Measurements from ENCODE around the gene LHX3.

Gene LHX3

DNA sequence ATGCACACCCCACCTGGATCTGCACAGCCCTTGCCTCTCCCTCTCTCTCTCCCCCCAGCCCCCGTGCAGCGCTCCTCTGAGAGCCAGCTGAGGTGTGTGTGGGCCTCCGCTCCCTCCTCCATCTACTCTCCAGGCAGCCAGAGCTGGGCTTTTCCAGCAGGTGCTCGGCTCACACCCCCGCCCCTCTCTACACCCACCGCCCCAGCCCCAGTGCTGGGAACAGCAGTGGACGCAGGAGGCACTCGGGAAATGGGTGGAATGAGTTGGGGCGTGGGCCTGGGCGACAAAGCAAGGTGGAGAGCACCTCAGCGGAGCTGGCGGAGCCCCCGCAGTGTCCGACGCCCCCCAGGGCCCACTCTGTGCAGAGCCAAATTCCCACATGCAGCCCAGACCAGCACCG is 13.3 kb upstream of the LHX3 start:
- H3K4me3 ChIP-seq (ENCODE audit: low read length), result no peak overlapping the region
- no peak for DNase-seq (ENCODE audit: low read depth)
- TF ChIP-seq, protein P1, sequence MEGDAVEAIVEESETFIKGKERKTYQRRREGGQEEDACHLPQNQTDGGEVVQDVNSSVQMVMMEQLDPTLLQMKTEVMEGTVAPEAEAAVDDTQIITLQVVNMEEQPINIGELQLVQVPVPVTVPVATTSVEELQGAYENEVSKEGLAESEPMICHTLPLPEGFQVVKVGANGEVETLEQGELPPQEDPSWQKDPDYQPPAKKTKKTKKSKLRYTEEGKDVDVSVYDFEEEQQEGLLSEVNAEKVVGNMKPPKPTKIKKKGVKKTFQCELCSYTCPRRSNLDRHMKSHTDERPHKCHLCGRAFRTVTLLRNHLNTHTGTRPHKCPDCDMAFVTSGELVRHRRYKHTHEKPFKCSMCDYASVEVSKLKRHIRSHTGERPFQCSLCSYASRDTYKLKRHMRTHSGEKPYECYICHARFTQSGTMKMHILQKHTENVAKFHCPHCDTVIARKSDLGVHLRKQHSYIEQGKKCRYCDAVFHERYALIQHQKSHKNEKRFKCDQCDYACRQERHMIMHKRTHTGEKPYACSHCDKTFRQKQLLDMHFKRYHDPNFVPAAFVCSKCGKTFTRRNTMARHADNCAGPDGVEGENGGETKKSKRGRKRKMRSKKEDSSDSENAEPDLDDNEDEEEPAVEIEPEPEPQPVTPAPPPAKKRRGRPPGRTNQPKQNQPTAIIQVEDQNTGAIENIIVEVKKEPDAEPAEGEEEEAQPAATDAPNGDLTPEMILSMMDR (conservative IDR thresholded peaks at IDR 0.05; ENCODE audit: low read length), result no peak

DNA sequence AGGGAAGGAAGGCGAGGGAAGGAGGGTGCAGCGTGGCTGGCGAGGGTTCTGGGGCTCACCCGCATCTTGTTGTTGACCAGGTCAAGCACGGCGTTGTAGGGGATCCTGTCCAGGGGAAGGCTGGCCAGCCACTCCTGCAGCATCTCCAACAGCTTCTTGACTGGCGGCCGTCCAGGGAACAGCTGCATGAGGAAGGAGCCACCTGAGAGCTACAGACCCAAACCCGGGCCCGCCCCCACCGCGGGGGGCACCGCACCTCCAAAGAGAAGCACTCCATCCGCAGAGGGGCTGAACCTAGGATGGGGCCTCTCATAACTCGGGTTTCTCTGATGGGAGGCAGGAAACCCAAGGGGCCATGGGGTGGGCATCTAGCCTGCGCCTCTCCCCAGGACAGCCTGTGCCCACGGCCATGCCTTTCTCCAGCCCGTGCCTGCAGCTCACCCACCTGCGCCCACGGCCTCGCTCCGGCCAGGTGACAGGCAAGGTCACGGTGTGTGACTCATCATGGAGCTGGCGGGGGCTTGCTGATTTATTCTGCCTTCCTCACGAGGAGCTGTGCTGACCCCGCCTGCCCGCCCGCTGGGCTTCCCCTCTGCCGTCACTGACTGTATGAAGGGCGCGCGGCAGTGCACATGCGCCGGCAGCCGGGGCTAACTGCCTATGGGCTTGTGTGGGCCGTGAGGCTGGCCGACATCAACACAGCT is 11.8 kb upstream of the LHX3 start:
- DNase-seq (ENCODE audit: low read depth), result no peak
- TF ChIP-seq, protein P1 (conservative IDR thresholded peaks at IDR 0.05; ENCODE audit: low read length), result no peak
- H3K4me3 ChIP-seq (ENCODE audit: low read length), result no peak overlapping the region

DNA sequence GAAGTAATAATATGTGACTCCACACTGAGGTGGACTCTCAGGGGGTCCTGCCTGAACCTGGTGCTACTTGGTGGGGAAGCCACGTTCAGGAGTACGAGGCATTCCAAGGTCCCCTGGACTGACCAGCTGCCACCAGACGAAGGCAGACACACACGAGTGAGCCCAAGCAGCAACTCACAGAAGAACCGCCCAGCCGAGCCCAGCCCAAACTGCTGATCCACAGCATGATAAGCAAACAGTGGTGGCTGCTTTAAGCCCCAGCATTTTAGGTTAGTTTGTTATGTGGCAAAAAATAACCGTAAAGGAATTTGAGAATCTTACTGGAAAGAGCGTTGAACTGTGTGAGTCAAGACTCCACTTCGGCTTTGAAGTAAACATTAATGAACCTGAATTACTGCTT is 8.8 kb upstream of the LHX3 start:
- H3K4me3 ChIP-seq (ENCODE audit: low read length), result no peak overlapping the region
- TF ChIP-seq, protein P1 (conservative IDR thresholded peaks at IDR 0.05; ENCODE audit: low read length), result no peak
- DNase-seq (ENCODE audit: low read depth), result no peak

DNA sequence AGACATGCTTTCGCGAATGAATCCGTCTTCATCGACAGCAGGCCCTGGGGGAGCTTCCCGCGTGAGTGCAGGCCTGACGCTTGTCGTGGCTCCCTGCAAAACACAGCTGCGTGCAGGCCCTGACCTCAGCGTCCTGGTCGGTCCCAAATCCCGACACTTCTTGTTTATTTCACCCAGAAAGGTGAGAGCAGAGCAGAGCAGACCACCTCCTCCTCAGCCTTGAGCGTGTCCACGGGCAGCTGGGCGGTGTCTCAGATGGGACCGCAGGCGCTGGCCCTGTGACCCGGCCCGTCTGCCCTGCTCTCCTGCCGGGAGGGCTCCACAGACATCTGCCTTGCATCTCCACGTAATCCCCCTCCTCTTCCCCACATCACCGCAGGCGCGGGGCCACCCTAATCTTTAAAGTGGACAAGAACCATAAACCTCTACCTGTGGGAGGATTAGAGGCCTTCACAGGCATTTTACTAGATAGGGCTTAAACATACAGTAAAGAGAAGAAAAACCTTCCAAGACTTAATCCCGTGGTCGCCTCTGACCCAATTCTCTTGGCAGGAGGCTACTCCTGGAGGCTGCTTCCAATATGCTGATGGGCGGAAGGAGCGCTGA is 7.5 kb upstream of the LHX3 start:
- TF ChIP-seq, protein P1 (conservative IDR thresholded peaks at IDR 0.05; ENCODE audit: low read length), result no peak
- no peak for DNase-seq (ENCODE audit: low read depth)
- no peak overlapping the region for H3K4me3 ChIP-seq (ENCODE audit: low read length)

DNA sequence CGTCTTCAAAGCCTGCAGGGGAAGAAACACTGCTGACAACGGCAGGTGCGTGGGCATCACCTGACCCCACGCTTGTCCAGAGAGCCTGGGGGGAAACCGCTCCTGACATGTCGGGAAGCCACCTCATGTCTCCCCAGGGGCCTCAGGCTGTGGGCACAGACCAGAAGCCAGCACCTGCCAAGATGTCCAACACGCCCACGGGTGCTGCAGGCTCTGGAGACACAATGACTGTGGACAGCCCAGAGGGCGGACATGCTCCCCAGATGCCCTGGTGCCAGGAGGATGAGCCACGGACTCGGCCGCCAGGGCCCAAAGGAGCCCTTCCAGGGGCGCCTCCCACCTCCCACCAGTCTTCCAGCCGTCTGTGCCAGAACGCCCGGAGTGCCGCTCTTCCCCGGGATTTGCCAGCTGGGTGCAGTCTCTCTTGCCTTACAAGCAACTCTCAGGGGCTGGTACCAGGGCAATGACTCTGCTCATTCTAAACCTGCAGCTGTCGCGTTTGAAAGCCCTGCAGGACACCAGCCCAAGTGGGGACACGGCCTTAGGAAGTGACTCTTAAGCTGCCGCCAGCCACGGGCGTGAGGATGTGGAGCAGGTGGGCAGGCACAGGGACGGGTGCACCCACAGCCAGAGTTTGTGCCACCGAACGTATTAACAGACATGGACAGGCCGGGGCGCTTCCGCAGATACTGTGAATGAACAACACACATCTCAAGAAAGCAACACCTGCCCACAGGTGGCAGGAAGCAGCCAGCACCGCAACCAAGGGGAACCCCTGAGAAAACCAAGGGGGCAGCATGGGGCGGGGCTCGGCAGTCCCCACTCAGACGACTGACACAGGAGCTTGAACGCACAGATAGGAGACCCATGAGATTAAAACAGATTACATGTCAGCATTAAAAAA is 6.8 kb upstream of the LHX3 start:
- no peak for DNase-seq (ENCODE audit: low read depth)
- H3K4me3 ChIP-seq (ENCODE audit: low read length), result no peak overlapping the region
- TF ChIP-seq, protein P1 (conservative IDR thresholded peaks at IDR 0.05; ENCODE audit: low read length), result no peak

GRCh38 chr9:136211006-136211405 is 6.1 kb upstream of the LHX3 start:
- no peak overlapping the region for H3K4me3 ChIP-seq (ENCODE audit: low read length)
- no peak for DNase-seq (ENCODE audit: low read depth)
- TF ChIP-seq, protein P1 (conservative IDR thresholded peaks at IDR 0.05; ENCODE audit: low read length), result no peak

Measured in AG10803 (cell line).